ELR (cell line): ENCODE measurements around the gene C3orf70.
"Not testable (repeated sequence)": the region's sequence is repeated elsewhere in the genome, so short reads cannot be mapped to it uniquely, and the experiment has no call there.

Experiments
- DNase-seq: peaks from one replicate; pipeline ENCODE4 v3.0.0-alpha.2; 2015; ENCODE audit warnings: low read depth

Gene C3orf70

DNA sequence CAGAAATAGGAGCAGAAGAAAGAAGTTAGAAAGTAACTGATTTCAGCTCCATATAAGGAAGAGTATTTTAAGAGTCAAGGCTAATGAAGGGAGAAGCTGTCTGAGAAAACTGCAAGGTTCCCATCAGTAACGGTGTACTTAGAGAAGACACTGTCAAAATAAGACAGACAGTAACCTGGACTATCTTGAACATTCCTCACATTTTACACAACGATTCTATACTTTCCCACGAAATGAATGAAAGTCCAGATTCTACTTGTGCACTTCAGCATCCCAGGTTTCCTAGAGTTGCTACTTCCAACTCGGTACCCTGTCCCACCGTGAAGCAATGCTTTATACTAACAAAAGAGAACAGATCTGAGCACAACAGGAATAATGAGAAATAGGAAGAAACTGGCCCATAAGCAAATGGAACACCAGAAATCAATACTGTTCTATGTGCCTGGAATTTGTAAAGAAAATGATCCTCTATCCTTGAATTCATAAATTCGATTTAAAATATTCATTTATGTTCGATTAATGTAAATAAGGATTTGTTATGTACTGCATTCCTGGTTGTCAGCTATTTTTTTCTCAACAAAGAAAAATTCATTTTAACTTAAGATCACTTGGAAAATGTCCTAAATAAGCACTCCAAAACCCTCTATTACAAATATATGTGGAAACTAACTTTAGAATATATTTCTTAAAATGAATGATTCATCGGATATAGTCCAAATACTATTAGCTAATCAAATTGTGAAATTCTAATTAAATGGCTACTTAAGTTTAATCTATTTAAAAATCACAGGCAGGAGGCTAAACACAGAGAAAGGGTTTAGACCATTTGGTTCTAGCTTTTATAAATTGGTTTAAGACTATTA lies 1.5 kb downstream of the C3orf70 start:
- no peak for DNase-seq

DNA sequence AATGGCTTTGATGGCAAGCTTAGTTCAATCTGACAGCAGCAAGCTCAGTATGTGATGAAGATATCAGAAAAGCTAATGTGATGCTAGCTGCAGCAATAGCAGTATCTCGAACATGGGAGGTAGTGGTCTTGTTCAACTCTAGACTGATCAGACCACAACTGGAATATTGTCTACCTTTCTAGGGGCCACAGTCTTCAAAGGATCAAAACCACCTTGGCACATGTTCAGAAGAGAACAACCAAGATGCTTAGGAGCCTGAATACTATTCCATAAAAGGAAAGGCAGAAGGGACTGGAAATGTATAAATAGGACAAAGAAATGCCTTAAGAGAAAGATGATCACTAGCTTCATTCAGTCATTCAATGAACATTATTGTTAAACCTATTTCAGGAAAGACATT lies 2.3 kb downstream of the C3orf70 start:
- DNase-seq = no peak

DNA sequence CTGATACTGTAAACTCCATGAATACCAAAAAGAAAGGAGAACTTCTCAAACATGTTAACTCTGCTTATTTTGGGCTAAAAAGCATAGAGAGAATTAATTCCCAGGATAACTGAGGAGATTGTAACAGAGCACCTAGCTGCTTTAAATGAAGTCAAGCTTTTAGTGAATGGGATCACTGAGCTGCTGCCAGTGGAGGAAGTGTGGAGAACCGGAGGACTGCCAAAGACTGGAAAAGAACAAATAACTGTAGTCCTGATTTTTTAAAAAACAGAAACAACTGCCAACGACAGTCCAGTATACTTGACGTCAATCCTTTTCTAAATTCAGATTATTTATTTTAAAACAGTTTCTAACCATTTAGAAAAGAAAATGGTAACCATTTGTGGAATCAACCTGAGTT lies 3.3 kb downstream of the C3orf70 start:
- DNase-seq = no peak

- no peak for DNase-seq
These were observed 7.3 kb downstream of the C3orf70 start for GRCh38 chr3:185145511-185145910.

DNA sequence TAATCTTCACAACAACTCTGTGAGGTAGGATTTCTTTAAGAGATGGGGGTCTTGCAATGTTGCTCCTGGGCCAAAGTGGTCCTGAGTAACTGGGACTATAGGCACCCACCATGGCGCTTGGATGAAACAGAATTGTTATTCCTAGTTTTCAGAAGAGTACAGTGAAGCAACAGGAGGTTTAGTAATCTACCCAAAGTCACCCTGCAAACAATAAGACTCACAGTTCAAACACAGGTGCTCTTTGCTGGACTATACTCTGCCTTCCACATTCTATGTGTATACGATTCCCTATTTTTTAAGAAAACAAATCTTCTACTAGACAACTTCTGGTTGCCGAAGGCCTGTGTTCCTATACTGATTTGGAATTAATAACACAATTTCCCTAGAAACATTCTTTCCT lies 8.1 kb downstream of the C3orf70 start:
- DNase-seq = no peak

- DNase-seq = no peak
These were observed 15.0 kb downstream of the C3orf70 start for GRCh38 chr3:185137821-185138220.

DNA sequence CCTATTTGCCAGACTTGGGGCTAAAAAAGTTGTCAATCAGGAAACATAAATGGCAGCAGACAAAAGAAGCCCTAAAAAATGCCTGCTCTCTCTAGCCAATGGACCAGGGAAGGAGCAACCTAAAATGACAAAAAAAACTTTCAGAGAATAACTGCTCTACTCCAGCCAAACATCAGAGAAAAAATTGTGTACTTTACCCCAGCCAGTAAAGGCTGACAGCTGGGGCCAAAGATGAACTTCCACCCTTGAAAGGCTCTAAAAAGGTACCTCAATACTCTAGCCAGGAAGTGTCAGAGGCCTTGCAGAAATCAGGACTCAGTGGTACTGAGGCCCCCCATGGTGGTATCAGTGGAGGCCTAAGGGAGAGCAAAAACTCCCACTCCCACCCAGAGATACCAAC lies 18.4 kb downstream of the C3orf70 start:
- no peak for DNase-seq

- DNase-seq = no peak
These were observed 21.1 kb downstream of the C3orf70 start for GRCh38 chr3:185131602-185132256.

DNA sequence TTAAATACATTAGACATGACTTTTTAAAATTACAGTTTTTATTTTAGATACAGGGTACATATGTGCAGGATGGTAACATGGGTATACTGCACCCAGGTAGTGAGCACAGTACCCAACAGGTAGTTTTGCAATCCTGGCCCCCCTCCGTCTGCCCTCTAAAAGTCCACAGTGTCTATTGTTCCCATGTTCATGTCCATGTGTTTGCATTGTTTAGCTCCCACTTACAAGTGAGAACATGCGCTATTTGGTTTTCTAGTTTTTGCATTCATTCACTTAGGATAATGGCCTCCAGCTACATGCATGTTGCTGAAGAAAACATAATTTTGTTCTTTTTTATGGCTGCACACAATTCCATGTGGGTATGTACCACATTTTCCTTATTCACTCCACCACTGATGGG lies 23.8 kb downstream of the C3orf70 start:
- no peak for DNase-seq

GRCh38 chr3:185126201-185126600 lies 26.7 kb downstream of the C3orf70 start:
- no peak for DNase-seq

- DNase-seq = no peak
These were observed 32.7 kb downstream of the C3orf70 start for GRCh38 chr3:185120126-185120525.

- DNase-seq = no peak
These were observed 37.5 kb downstream of the C3orf70 start for GRCh38 chr3:185115371-185115770.

GRCh38 chr3:185114756-185115155 lies 38.1 kb downstream of the C3orf70 start:
- DNase-seq = no peak

DNA sequence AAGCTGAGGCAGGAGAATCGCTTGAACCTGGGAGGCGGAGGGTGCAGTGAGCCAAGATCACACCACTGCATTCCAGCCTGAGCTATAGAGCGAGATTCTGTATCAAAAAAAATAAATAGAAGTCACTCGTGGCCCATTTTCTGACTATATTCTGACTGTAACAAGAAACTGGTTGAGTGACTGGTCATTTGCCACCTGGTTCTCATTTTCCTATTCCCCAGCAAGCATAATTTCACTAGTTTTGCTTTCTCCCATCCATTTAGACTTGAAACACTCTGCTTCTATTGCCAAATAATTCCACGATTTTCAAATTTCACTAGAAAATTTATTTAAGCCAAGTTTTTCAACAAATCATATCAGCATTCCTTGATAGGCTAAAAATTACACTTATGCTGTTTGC lies 40.7 kb downstream of the C3orf70 start:
- DNase-seq = no peak

GRCh38 chr3:185109012-185109411 lies 43.8 kb downstream of the C3orf70 start:
- DNase-seq = not testable (repeated sequence)

GRCh38 chr3:185106256-185106890 lies 46.5 kb downstream of the C3orf70 start:
- not testable (repeated sequence) for DNase-seq

- DNase-seq = no peak
These were observed 49.3 kb downstream of the C3orf70 start for GRCh38 chr3:185103359-185104127.

- DNase-seq = no peak
These were observed 58.2 kb downstream of the C3orf70 start for GRCh38 chr3:185094697-185095096.

- no peak for DNase-seq
These were observed 59.7 kb downstream of the C3orf70 start for GRCh38 chr3:185093116-185093515.

DNA sequence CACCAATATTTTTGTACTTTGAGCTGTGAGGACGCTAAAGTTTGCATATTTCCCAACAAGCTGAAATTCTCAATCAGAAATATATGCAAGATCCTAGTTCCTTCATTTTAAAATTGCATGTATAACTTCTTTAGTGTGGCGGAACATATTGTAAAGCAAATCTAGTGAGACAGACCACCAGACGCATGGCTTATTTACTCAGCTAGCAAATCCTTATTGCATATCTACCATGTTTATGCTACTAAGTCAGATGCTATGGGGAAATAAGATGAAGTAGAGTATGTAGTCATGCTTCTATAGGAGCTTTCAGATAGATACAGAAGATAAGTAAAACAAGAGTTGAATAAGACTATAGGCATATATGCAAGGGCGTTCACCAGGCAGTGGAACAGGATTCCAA lies 62.0 kb downstream of the C3orf70 start:
- DNase-seq = no peak

DNA sequence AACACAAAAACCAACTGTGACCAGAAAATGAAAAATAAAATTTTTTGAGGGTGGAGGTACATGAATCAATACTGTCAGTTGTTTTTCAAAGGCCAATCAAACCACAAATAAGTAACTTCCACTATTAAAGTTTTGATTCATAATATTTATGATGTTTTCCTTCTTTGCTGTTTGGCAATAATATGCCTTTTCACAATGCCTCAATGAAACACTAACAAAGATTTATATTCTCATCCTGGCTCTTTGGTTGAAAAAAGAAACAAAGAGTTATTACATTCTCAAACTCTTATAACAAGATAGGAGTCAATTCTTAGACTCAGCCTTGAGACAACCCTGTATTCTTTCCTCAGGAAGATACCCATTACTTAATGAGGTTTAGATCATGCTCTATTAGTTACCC lies 63.1 kb downstream of the C3orf70 start:
- no peak for DNase-seq

- DNase-seq = peak; percentile 53
These were observed 63.5 kb downstream of the C3orf70 start for GRCh38 chr3:185089343-185089742.
